ENCODE results near the gene FUT7.

Gene FUT7

DNA sequence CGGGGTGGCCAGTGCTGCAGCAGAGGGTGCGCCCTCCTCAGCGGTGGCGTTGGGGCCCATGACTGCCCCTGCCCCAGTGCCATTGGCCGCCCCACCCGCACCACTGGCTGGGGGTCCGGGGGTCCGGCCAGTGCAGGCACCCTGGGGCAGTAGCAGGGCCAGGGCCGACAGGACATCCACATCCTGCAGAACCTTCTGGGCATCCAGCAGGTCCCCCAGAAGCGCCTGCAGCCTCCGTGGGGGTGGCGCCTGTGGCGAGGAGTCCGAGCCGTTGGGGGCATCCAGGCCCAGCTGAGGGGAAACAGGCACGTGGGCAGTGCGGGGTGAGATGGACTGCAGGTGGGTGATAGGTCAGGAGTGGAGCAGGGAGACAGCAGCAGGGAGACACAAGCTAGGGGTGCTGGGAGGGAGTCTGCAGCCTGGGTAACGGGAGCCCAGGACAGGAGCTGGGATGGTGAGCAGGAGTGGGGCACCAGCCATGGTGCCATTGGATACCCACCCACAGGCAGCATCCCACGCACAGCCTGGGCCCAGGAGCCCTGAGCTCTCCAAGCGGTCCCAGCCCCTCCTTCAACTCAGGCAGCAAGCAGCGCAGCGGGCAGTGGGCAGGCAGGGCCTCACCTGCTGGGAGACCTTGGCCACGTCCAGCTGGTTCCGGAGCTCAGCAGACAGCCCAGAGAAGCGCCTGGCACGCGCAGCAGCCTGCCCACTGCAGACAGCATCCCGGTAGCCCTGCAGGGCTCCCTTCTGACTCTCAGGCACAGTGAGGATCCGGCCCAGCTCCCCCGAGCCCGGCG lies 10.9 kb downstream of the FUT7 start (continued):
- TF ChIP-seq EGR2 (tag by site-specific recombination; IDR thresholded peaks at IDR 0.05; ENCODE audit: low read depth) (peak; percentile 52), ZNF423 (tag by site-specific recombination; IDR thresholded peaks at IDR 0.05) (no peak), ZSCAN4 (tag by site-specific recombination; IDR thresholded peaks at IDR 0.05) (no peak), ZNF157 (tag by site-specific recombination; IDR thresholded peaks at IDR 0.05) (no peak), OSR2 (tag by site-specific recombination; IDR thresholded peaks at IDR 0.05) (no peak), ZNF133 (tag by site-specific recombination; IDR thresholded peaks at IDR 0.05) (no peak)

DNA sequence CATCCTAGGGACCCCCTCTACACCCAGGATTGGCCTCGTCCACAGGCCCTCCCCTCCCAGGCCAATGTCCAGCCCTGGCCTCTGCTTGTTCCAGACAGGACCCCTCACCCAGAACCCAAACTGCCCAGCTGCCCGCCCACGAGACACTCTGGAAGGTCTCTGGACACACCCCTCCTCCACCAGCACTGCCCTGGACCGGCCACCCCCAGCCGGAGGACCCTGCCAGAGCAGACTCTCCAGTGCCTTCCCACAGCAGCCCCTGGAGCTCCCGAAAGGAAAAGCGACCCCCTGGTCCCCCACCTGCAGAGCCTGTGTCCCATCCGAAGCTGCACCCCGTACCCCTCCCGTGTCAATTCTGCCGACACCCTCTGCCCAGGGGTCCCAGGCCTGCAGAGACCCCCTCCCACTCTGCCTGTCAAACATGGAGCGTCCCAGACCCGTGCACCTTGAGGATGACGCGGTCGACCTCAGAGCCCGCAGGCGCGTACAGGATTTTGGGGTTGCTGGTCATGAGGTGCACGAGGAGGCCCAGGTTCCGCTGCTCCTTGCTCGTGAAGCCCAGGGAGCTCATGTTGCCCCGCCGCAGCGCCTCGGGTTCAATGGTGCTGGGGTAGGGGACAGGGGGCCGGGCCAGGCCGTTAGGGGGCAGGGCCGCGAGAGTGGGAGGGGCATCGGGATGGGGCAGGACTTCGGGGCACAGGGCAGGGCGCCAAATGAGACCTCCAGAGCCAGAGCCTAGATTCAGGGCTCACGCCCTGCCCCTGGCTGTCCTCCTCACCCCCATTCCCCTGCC lies 11.8 kb downstream of the FUT7 start:
- H3K27ac ChIP-seq (ENCODE audit: extremely low read depth, low read depth, low read length), result no peak overlapping the region
- ChIA-PET POLR2A (interaction anchor here (1.0 to 2.5 kb wide), 2 partner anchors 9 to 28 kb away, joined by 3 to 9 read pairs; partner anchors contain the start of gene PAXX), CTCF (interaction anchor here (0.6 to 5.1 kb wide), 6 partner anchors 9 to 258 kb away, joined by 3 to 25 read pairs (median 3); no protein-coding TSS in a partner anchor)
- H3K4me3 ChIP-seq (ENCODE audit: low read depth, low read length), result no peak overlapping the region
- no peaks in the 10 kb centered on the region for H3K9me3 ChIP-seq (ENCODE audit: control insufficient read depth, insufficient read depth, low read depth, low read length)
- peaks cover 0 to 43% of the 10 kb centered on the region in 2 experiments; a peak in 1 of 3 replicates for H3K36me3 ChIP-seq (ENCODE audit: control insufficient read depth in 2 of 2, insufficient read depth in 1 of 2, low read length in 2 of 2)
- H3K4me1 ChIP-seq (ENCODE audit: control insufficient read depth, insufficient read depth, low read length), result no peaks in the 10 kb centered on the region
- TF ChIP-seq ZNF155 (tag by site-specific recombination; IDR thresholded peaks at IDR 0.05) (no peak), ZNF707 (tag by site-specific recombination; IDR thresholded peaks at IDR 0.05) (no peak), ZNF404 (tag by site-specific recombination; IDR thresholded peaks at IDR 0.05) (no peak), ZNF24 (tag by site-specific recombination; IDR thresholded peaks at IDR 0.05) (no peak), ZNF830 (tag by site-specific recombination; IDR thresholded peaks at IDR 0.05; ENCODE audit: low read depth) (no peak)
- TF ChIP-seq, protein P1, sequence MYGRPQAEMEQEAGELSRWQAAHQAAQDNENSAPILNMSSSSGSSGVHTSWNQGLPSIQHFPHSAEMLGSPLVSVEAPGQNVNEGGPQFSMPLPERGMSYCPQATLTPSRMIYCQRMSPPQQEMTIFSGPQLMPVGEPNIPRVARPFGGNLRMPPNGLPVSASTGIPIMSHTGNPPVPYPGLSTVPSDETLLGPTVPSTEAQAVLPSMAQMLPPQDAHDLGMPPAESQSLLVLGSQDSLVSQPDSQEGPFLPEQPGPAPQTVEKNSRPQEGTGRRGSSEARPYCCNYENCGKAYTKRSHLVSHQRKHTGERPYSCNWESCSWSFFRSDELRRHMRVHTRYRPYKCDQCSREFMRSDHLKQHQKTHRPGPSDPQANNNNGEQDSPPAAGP (tag by site-specific recombination; IDR thresholded peaks at IDR 0.05), result no peak

GRCh38 chr9:137018761-137019559 lies 12.9 kb downstream of the FUT7 start:
- ChIA-PET POLR2A (interaction anchor here (0.6 to 1.0 kb wide), 2 partner anchors 10 to 48 kb away, joined by 3 to 4 read pairs; no protein-coding TSS in a partner anchor), CTCF (interaction anchor here (0.6 to 5.1 kb wide), 6 partner anchors 8 to 267 kb away, joined by 3 to 25 read pairs (median 3); partner anchors contain the start of gene AJM1)
- no peaks in the 10 kb centered on the region for H3K4me1 ChIP-seq (ENCODE audit: control insufficient read depth, insufficient read depth, low read length)
- H3K36me3 ChIP-seq (ENCODE audit: control insufficient read depth in 2 of 2, insufficient read depth in 1 of 2, low read length in 2 of 2), result peaks cover 0 to 54% of the 10 kb centered on the region in 2 experiments; a peak in 1 of 3 replicates
- no peak overlapping the region for H3K4me3 ChIP-seq (ENCODE audit: low read depth, low read length)
- no peak overlapping the region for H3K27ac ChIP-seq (ENCODE audit: extremely low read depth, low read depth, low read length)
- H3K9me3 ChIP-seq (ENCODE audit: control insufficient read depth, insufficient read depth, low read depth, low read length), result no peaks in the 10 kb centered on the region
- peak; percentile 19; the same call in 1 of the 2 replicates for TF ChIP-seq KLF1 (tag by site-specific recombination; IDR thresholded peaks at IDR 0.05)
- TF ChIP-seq, protein P2, sequence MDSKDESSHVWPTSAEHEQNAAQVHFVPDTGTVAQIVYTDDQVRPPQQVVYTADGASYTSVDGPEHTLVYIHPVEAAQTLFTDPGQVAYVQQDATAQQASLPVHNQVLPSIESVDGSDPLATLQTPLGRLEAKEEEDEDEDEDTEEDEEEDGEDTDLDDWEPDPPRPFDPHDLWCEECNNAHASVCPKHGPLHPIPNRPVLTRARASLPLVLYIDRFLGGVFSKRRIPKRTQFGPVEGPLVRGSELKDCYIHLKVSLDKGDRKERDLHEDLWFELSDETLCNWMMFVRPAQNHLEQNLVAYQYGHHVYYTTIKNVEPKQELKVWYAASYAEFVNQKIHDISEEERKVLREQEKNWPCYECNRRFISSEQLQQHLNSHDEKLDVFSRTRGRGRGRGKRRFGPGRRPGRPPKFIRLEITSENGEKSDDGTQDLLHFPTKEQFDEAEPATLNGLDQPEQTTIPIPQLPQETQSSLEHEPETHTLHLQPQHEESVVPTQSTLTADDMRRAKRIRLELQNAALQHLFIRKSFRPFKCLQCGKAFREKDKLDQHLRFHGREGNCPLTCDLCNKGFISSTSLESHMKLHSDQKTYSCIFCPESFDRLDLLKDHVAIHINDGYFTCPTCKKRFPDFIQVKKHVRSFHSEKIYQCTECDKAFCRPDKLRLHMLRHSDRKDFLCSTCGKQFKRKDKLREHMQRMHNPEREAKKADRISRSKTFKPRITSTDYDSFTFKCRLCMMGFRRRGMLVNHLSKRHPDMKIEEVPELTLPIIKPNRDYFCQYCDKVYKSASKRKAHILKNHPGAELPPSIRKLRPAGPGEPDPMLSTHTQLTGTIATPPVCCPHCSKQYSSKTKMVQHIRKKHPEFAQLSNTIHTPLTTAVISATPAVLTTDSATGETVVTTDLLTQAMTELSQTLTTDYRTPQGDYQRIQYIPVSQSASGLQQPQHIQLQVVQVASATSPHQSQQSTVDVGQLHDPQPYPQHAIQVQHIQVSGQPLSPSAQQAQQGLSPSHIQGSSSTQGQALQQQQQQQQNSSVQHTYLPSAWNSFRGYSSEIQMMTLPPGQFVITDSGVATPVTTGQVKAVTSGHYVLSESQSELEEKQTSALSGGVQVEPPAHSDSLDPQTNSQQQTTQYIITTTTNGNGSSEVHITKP (tag by site-specific recombination; IDR thresholded peaks at IDR 0.05), result peak; percentile 64
- no peak for TF ChIP-seq TRIM28 (IDR thresholded peaks at IDR 0.05; ENCODE audit: borderline replicate concordance, low read length)
- TF ChIP-seq ZNF202 (tag by site-specific recombination; IDR thresholded peaks at IDR 0.05; ENCODE audit: borderline replicate concordance), result no peak
- TF ChIP-seq ZBTB21 (tag by site-specific recombination; IDR thresholded peaks at IDR 0.05), result no peak
- TF ChIP-seq HIC1 (tag by site-specific recombination; IDR thresholded peaks at IDR 0.05), result peak; percentile 38; the same call in 1 of the 2 replicates
- no peak for TF ChIP-seq ZNF211 (tag by site-specific recombination; IDR thresholded peaks at IDR 0.05; ENCODE audit: low read depth)
- peak; percentile 34; the same call in 1 of the 2 replicates for TF ChIP-seq ZNF600 (tag by site-specific recombination; IDR thresholded peaks at IDR 0.05)
- TF ChIP-seq ZBTB17 (tag by site-specific recombination; IDR thresholded peaks at IDR 0.05), result no peak
- no peak for TF ChIP-seq ZNF776 (tag by site-specific recombination; IDR thresholded peaks at IDR 0.05; ENCODE audit: borderline replicate concordance)

All from HEK293 (cell line).